ENCODE data around the gene DPYSL4.

DNA sequence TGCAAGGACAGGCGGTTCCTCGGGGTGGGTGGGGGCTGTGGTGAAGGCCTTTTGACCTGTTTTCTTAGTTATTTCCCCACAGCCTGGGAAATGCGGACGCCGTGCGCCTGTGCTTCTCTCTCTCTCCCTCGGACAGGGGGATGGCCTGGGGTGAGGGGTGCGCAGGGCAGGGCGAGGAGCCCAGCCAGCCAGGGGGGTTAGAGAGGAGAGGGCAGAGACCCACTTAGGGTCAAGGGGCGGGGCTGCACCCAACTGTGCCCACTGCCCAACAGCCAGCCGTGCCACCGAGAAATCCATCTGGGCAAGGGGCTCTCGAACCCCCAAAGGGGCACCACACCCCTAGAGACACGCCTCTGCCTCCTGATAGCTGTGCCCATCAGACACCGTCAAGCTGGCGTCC lies 53.8 kb downstream of the DPYSL4 start:
- TF ChIP-seq RFX5 (IDR thresholded peaks at IDR 0.05; ENCODE audit: low read depth, low read length) (no peak), POLR2A (IDR thresholded peaks at IDR 0.05; ENCODE audit: low read depth, low read length) (no peak), CTCF (conservative IDR thresholded peaks at IDR 0.05; ENCODE audit: low read depth, low read length) (no peak), CEBPB (IDR thresholded peaks at IDR 0.05; ENCODE audit: low read depth, low read length) (no peak), BHLHE40 (IDR thresholded peaks at IDR 0.05; ENCODE audit: low read depth, low read length) (no peak), CHD1 (IDR thresholded peaks at IDR 0.05; ENCODE audit: low read depth, low read length) (no peak), ELK1 (IDR thresholded peaks at IDR 0.05; ENCODE audit: borderline replicate concordance, low read depth, low read length) (no peak), MAFK (IDR thresholded peaks at IDR 0.05; ENCODE audit: low read depth, low read length) (no peak), NFE2L2 (IDR thresholded peaks at IDR 0.05; ENCODE audit: low read depth, low read length) (no peak)

Measured in IMR-90 (cell line).